HCT116 (cell line): ENCODE measurements around the gene CMTM2.

ENCODE experiments used
- EZH2 ChIP-seq: fragments of 200-600 bp; sonication (generic); IDR thresholded peaks from 2 replicates; pipeline ENCODE4 v1.6.1; 2017; ENCODE audit warnings: antibody characterized with exemption, mixed run types
- TF ChIP-seq, protein P1 (sequence below), 3 experiments: fragments of 200-600 bp in 1 of 3; sonication (generic) in 1 of 3; IDR thresholded peaks in 2 of 3; conservative IDR thresholded peaks in 1 of 3; 2 replicates each; pipeline ENCODE4 v1.5.1; 2012 to 2017; ENCODE audit warnings: low read depth in 2 of 3, low read length in 2 of 3, antibody characterized with exemption in 1 of 3, borderline replicate concordance in 1 of 3, control low read depth in 1 of 3, mild to moderate bottlenecking in 1 of 3, mixed read lengths in 1 of 3, mixed run types in 1 of 3, moderate library complexity in 1 of 3; ENCODE audit not compliant: insufficient read depth in 1 of 3

DNA sequence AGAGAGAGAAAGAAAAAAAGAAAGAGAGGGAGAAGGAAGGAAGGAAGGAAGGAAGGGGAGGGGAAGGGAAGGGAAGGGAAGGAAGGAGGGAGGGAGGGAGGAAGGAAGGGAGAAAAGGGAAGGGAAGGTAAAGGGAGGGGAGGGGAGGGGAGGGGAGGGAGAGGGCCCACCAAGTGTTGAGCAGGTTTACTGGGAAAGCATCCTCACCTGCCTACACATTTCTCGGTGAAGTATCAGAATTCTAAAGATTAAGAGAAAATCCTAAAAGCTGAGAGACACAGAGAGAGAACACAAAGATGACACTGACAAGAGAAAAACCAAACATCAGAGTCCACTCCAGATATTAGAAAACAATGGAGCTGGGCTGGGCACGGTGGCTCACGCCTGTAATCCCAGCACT lies 13.0 kb downstream of the CMTM2 start:
- TF ChIP-seq, protein P1, sequence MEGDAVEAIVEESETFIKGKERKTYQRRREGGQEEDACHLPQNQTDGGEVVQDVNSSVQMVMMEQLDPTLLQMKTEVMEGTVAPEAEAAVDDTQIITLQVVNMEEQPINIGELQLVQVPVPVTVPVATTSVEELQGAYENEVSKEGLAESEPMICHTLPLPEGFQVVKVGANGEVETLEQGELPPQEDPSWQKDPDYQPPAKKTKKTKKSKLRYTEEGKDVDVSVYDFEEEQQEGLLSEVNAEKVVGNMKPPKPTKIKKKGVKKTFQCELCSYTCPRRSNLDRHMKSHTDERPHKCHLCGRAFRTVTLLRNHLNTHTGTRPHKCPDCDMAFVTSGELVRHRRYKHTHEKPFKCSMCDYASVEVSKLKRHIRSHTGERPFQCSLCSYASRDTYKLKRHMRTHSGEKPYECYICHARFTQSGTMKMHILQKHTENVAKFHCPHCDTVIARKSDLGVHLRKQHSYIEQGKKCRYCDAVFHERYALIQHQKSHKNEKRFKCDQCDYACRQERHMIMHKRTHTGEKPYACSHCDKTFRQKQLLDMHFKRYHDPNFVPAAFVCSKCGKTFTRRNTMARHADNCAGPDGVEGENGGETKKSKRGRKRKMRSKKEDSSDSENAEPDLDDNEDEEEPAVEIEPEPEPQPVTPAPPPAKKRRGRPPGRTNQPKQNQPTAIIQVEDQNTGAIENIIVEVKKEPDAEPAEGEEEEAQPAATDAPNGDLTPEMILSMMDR (IDR thresholded peaks at IDR 0.05 in 2 of 3, conservative IDR thresholded peaks at IDR 0.05 in 1 of 3; ENCODE audit: borderline replicate concordance in 1 of 3, insufficient read depth in 1 of 3, low read depth in 2 of 3, low read length in 2 of 3): no peak
- no peak for TF ChIP-seq EZH2
